GM10266 (cell line): ENCODE data around the gene PLD3.
"Not testable (repeated sequence)": the region's sequence is repeated elsewhere in the genome, so short reads cannot be mapped to it uniquely, and the experiment has no call there.

Source experiments
- DNase-seq: peaks from one replicate; pipeline ENCODE4 v3.0.0; 2012; ENCODE audit errors: extremely low spot score
- CTCF ChIP-seq: IDR thresholded peaks from 2 replicates; pipeline ENCODE4 v1.5.1; 2012; ENCODE audit warnings: mild to moderate bottlenecking, low read depth; ENCODE audit not compliant: control insufficient read depth, insufficient read depth; ENCODE audit errors: missing control alignments

Gene PLD3

GRCh38 chr19:40332669-40333068, 15.8 kb upstream of the PLD3 start:
- no peak for TF ChIP-seq CTCF
- no peak for DNase-seq

GRCh38 chr19:40333083-40333482, 15.4 kb upstream of the PLD3 start:
- not testable (repeated sequence) for DNase-seq

GRCh38 chr19:40335101-40335500, 13.4 kb upstream of the PLD3 start:
- TF ChIP-seq CTCF, result no peak
- no peak for DNase-seq

- TF ChIP-seq CTCF, result no peak
- no peak for DNase-seq
These were observed 12.5 kb upstream of the PLD3 start for GRCh38 chr19:40335855-40336600.

GRCh38 chr19:40336601-40336900, 11.9 kb upstream of the PLD3 start:
- no peak for TF ChIP-seq CTCF
- no peak for DNase-seq

- no peak for TF ChIP-seq CTCF
- no peak for DNase-seq
These were observed 11.4 kb upstream of the PLD3 start for GRCh38 chr19:40337107-40337506.

GRCh38 chr19:40337594-40337993, 10.9 kb upstream of the PLD3 start:
- no peak for DNase-seq
- TF ChIP-seq CTCF, result no peak
